PC-3 (cell line): ENCODE results near the gene SYK.

Source experiments
- EZH2phosphoT487 ChIP-seq: fragments of 300-600 bp; sonication (generic); IDR thresholded peaks from 2 replicates; pipeline ENCODE4 v1.6.1; 2018; ENCODE audit warnings: mild to moderate bottlenecking, antibody characterized with exemption, low read length, borderline replicate concordance
- TF ChIP-seq, protein P1 (sequence below): fragments of 300-600 bp; sonication (generic); conservative IDR thresholded peaks from 2 replicates; pipeline ENCODE4 v1.5.1; 2017; ENCODE audit warnings: antibody characterized with exemption, low read depth, mild to moderate bottlenecking, low read length

DNA sequence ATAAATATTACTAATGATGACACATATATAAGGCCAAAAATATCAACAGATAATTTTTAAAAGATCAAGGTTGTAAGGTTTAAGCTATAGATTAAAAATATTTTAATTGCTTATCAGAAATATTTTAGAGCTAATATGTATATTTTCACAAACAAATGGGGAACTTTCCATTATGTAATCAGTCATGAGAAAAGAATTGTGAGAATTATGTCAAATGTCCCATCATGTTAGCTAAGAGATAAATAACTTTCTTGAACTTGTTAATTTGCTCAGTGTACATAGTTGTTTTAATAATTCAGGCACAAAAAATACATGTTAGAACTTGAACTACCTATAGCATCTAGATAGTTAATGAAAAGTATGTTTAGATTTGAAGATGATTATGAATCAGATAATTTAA lies 67.7 kb downstream of the SYK start:
- TF ChIP-seq EZH2phosphoT487 = no peak
- TF ChIP-seq, protein P1, sequence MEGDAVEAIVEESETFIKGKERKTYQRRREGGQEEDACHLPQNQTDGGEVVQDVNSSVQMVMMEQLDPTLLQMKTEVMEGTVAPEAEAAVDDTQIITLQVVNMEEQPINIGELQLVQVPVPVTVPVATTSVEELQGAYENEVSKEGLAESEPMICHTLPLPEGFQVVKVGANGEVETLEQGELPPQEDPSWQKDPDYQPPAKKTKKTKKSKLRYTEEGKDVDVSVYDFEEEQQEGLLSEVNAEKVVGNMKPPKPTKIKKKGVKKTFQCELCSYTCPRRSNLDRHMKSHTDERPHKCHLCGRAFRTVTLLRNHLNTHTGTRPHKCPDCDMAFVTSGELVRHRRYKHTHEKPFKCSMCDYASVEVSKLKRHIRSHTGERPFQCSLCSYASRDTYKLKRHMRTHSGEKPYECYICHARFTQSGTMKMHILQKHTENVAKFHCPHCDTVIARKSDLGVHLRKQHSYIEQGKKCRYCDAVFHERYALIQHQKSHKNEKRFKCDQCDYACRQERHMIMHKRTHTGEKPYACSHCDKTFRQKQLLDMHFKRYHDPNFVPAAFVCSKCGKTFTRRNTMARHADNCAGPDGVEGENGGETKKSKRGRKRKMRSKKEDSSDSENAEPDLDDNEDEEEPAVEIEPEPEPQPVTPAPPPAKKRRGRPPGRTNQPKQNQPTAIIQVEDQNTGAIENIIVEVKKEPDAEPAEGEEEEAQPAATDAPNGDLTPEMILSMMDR = no peak
